Islet precursor cell (in vitro differentiated cells): ENCODE data around the gene PIK3C2G.
A peak's percentile ranks its signal among the peaks of the same experiment; 100 is the strongest.

ENCODE experiments used
- DNase-seq: peaks from one replicate; pipeline ENCODE4 v3.0.0-alpha.2; 2018

PIK3C2G gene

GRCh38 chr12:18580291-18580690 lies 319.0 kb downstream of the PIK3C2G start:
- DNase-seq, result no peak

DNA sequence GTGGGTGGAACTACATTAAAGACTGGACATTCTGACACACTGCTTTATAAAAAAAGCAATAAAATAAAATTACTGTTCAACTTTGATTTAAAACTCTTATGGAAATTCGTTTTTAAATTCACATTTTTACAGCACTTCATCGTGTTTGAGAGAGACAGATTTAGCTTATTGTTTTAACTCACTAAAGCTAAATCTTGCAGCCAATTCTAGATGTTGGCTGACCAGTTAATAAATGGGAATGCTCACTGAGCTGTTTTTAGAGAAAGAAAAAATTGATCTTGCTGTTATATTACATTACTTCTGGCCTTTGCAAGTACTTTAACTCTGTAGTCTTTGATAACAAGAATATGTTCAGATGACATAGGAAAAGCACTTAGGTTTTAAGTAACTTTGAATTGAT lies 319.4 kb downstream of the PIK3C2G start:
- no peak for DNase-seq

- no peak for DNase-seq
Measured at GRCh38 chr12:18581232-18581962, 320.1 kb downstream of the PIK3C2G start.

GRCh38 chr12:18583655-18584054 lies 322.3 kb downstream of the PIK3C2G start:
- DNase-seq, result no peak

GRCh38 chr12:18586581-18586980 lies 325.3 kb downstream of the PIK3C2G start:
- no peak for DNase-seq

DNA sequence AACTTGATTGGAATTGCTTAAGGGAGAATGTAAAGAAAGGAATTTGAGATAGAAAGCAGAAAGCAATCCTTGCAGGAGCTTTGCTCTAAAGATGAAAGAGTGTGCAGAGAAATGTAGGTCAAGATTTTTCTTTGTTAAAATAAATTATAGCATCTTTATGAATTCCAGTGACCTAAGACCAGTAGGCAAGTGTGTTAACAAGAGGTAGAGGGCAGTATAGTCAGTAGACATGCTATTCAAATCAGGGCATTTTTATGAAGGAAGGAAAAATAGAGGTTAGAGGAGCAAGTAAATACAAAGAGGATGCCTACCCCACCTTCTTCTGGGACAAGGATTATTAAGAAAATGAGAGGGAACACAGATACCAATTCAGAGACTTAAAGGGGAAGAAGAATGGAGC lies 328.0 kb downstream of the PIK3C2G start:
- DNase-seq, result no peak

GRCh38 chr12:18591473-18591872 lies 330.2 kb downstream of the PIK3C2G start:
- DNase-seq, result no peak

DNA sequence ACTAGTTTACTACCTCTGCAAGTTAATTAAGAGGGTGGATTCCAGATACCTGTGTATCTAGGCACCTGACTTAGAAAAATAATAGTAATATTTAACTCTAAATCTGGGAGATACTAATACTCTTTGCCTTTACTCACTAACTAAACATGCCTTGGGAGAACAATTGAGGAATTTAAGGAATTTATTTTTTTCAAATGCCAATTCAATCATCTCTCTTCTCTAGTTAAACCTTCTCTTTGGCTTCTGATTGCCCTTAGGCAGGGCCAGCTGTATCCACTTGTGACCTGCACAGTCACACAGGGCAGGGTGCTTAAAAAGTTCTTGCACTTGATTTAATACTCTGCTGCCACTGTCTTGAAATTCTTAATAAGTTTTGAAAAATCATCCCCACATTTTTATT lies 334.1 kb downstream of the PIK3C2G start:
- DNase-seq, result no peak

- DNase-seq, result no peak
Measured at GRCh38 chr12:18601962-18602361, 340.6 kb downstream of the PIK3C2G start.

- no peak for DNase-seq
Measured at GRCh38 chr12:18612971-18613370, 351.7 kb downstream of the PIK3C2G start.

GRCh38 chr12:18620986-18621385 lies 359.7 kb downstream of the PIK3C2G start:
- DNase-seq, result no peak

DNA sequence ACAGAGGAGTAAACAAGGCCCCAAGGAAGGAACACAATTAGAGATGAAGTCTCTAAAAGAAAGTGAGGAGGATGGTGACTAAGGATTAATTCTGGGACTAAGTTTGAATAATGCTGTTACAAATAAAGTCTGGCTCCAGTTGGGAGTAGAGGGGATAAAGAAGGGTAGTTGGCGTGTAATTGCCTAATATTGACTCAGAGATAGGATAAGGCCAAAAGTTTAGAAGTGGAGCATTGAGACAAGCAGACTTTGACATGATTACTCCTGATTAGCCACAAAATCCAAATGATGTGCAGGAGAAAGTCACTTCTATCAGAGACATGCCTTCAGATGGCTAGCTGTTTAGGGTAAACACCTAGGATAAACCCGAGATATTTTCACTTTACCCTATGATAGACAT lies 368.1 kb downstream of the PIK3C2G start:
- DNase-seq, result no peak

DNA sequence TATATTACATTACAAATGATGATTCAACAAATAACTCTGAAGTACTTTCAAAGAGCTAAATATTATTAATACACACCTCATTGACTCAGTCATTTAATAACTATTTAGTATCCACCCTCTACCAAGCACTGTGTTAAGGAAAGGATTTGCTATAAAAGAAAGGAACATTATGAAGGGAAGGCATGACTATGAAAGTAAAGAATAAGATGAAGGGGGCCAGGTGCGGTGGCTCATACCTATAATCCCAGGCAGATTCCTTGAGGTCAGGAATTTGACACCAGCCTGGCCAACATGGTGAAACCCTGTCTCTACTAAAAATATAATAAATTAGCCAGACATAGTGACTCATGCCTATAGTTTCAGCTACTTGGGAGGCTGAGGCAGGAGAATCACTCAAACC lies 368.6 kb downstream of the PIK3C2G start:
- DNase-seq, result no peak

- no peak for DNase-seq
Measured at GRCh38 chr12:18631339-18631738, 370.0 kb downstream of the PIK3C2G start.

DNA sequence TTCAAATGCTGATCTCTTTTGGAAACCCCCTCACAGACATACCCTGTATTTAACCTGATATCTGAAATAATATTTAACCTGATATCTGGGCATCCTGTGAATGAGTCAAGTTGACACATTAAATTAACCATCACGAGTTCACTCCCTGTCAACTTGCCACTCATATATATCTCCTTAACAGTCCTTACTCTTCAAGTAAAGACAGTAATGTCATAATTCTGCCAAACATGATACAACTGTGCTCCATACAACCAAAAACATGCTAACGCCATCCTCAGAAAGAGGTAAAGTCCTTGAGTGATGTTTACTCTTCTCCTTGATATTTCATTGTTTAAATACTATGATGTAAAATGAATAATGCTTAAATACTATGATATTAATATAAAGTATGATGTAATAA lies 371.5 kb downstream of the PIK3C2G start:
- DNase-seq, result no peak

DNA sequence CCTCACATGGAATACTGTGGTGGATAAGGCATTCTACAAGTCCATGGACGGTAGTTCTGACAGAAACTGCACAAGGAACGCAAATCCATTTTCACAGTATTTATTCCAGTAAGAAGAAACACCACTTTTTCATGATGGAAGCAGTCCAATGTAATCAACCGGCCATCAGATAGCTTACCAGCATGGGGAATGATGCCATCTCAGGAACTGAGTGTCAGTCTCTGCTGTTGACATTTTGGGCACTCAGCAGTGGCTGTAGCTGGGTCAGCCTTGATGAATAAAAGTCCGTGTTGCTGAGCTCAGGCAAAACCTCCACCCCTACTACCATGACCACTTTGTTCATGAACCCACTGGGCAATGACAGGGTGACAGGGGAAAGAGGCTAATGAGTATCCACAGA lies 373.1 kb downstream of the PIK3C2G start:
- no peak for DNase-seq

DNA sequence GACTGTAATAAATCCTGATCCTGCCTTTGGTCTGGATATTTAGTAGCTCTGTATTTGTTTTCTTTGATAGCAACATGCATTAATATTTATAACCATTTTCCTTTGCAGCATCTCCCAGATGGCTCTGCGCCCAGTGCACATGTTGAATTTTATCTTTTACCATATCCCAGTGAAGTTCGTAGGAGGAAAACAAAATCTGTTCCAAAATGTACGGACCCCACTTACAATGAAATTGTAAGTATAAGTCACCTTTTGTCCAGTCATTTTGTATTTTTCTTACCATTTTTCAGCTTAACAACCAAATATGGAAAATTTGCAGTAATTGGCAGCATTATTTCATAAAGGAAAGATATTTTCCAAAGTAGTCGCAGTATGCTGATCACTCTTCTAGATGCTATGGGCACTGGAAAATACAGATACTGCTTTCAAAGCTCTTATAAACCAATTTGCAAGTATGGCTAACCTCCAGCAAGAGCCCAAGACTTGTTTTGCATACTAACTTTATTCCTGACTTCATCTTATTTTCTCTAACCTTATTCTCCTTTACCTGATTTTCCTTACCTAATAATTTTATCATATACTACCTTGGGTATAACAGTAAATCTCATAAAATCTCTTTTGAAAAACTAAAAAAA lies 379.1 kb downstream of the PIK3C2G start:
- DNase-seq, result no peak

- DNase-seq, result no peak
Measured at GRCh38 chr12:18643681-18644080, 382.4 kb downstream of the PIK3C2G start.

DNA sequence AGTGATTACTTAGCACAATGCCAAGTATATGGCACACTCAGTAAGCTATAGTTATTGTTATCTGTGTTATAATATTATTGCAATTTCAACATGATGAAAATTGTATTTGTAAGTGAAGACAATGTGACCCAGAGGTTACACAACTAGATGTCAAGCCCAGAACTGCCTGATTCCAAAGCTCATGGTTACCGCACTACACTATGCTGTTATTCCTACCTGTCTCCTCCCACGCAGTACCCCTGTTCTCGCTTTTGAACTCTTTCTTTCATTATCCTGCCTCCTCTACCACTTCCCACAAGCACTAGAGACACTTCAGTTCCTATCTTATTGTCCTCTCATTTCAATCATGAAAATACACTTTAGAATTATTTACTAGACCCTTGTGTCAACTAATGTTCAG lies 383.2 kb downstream of the PIK3C2G start:
- DNase-seq, result no peak

GRCh38 chr12:18646286-18646890 lies 385.1 kb downstream of the PIK3C2G start:
- no peak for DNase-seq

DNA sequence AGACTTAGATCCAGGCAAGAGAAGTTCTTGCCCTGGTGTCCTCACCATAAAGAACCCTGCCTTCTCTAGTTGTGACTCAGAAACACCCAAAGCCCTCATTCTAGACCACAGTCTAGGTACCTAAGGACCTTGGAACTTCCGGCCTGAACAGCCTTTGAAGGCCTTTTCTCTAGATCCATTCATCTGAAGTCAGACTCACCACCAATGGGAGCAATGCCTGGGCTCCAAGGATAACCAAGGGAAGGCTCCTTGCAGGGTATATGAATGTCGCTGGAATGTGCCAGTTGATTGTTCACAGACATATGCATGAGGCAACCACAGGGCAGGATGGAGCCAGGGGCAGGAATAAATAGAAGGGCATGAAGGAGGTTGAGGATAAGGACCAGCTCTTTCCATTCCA lies 390.2 kb downstream of the PIK3C2G start:
- peak; percentile 63 for DNase-seq

DNA sequence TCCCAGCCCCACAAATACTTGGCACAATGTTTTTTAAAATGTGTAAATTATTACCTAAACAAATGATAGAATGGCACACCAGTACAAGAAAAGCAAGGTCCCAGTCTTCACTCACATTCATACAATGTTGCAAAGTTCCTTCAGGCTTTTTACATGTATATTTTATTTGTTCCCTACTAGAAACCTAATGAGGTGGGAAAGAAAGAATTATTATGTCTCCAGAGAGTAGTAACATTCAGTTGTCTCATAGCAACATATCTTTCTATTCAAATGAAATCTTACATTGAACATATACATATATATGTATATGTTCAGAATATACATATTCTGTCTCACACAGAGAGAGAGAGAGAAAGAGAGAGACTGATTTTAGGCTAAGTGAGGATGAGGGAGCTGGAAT lies 391.3 kb downstream of the PIK3C2G start:
- no peak for DNase-seq

DNA sequence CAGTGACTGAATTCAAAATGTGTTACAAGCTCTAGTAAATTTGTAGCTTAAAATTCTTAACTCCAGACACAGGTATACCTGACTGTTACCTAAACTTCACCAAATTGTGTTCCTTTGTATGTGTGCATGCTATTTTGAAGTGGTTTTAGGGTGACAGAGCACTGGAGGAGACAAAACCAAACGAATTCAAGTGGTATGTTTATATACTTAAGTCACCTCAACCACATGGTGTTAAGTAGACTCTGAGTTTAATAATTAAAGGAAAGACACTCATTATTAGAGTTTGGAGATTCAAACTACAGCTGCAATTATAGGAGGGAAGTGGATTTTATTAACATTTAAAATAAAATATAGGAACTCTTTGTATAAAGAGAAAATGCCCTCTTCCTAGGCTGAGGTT lies 392.1 kb downstream of the PIK3C2G start:
- DNase-seq, result no peak

GRCh38 chr12:18655351-18655750 lies 394.0 kb downstream of the PIK3C2G start:
- DNase-seq, result no peak

DNA sequence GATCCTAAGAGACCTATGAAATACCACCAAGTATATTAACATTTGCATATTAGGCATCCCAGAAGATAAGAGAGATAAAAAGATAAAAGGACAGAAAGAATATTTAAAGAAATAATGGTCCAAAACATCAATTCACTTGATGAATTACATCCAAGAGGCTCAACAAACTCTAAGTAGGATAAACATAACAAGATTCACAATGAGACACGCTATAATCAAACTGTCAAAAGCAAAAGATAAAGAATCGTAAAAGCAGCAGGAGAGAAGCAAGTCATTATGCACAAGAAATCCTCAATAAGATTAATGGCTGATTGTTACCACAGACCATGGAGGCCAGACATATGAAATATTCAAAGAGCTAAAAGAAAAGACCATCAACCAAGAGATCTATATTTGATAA lies 396.9 kb downstream of the PIK3C2G start:
- DNase-seq, result no peak
